GM18517 (cell line): ENCODE data around the gene ZNF524.

Source experiments
- ATAC-seq: cut with Tn5 transposase; IDR thresholded peaks from one replicate; pipeline ENCODE4 v1.9.1; 2021; ENCODE audit warnings: mild to moderate bottlenecking, moderate library complexity; ENCODE audit not compliant: unreplicated experiment

Gene ZNF524

GRCh38 chr19:55652311-55653128 is 52.4 kb downstream of the ZNF524 start:
- no peak for ATAC-seq
